ENCODE data around the gene LAMC2. TPM values are rescaled to one million over a fixed set of nuclear protein-coding genes. Genes with fewer than 3 reads are reported as not detected.

The LAMC2 gene
- total and polyA plus RNA-seq, 2 of the 8 experiments (the other 6 are each of a cell fraction or from before 2014, with no cell fraction given), result 4.6 to 12.9 TPM

GRCh38 chr1:183234660-183235476 is 48.8 kb downstream of the LAMC2 start (continued):
- TF ChIP-seq KDM1A (IDR thresholded peaks at IDR 0.05; ENCODE audit: borderline replicate concordance, low read length), result 0 out of 2 replicates have a peak, but pooled peaks have one; percentile 18
- TF ChIP-seq POLR2A (IDR thresholded peaks at IDR 0.05; ENCODE audit: control extremely low read depth in 1 of 2, low read depth in 2 of 2, low read length in 2 of 2), result peak; percentile 21 to 29; a peak in 1 of 3 replicates
- no peak for TF ChIP-seq ZNF274 (IDR thresholded peaks at IDR 0.05; ENCODE audit: borderline replicate concordance, extremely low read depth, low read length)
- TF ChIP-seq ASH2L (IDR thresholded peaks at IDR 0.05; ENCODE audit: low read length), result peak; percentile 95
- peak; percentile 19 to 32; a peak in 3 of 4 replicates for TF ChIP-seq RAD21 (IDR thresholded peaks at IDR 0.05 in 1 of 2, conservative IDR thresholded peaks at IDR 0.05 in 1 of 2; ENCODE audit: low read depth in 2 of 2, low read length in 2 of 2)
- TF ChIP-seq EP300 (IDR thresholded peaks at IDR 0.05; ENCODE audit: borderline replicate concordance in 1 of 2, low read depth in 2 of 2, low read length in 2 of 2), result no peak
